ENCODE results near the gene ZNF189. TPM values are rescaled to one million over a fixed set of nuclear protein-coding genes. Genes with fewer than 3 reads are reported as not detected.

ZNF189 gene
- total RNA-seq, 6 donors from 2014 or later, result 10.4 to 25.1 (median 13.4) TPM

DNA sequence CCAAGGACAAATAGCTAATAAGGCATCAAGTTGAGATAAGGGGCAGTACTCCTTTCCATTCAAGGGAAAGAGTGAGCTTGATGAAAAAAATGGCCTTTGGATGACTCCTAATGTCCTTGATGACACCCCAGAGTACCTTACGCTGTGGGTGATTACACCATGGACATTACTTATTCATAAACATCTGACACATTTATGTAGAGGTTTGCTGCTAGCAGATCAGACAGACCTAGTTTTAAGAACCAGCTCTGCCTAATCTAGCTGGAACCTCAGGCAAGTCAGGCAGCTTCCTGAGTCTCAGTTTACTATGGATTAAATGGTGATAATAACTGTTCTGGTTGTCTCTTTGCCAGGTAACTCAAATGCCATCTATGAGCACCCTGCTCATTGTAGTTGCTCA is 34.1 kb downstream of the ZNF189 start:
- ATAC-seq (ENCODE audit: low FRiP score in 2 of 2) (no peak), DNase-seq (no peak)
- WGBS, 2 donors, result 75 to 78% methylated on average over 1 of the region's 1 CpG
- Histone ChIP-seq H3K4me1 (peaks cover 0 to 3% (median 0%) of the 10 kb centered on the region in 4 donors), H3K27ac (no peak overlapping the region), H3K9me3 (no peaks in the 10 kb centered on the region), H3K27me3 (no peaks in the 10 kb centered on the region), H3K4me3 (no peak overlapping the region), H3K36me3 (no peaks in the 10 kb centered on the region)
- no peak for TF ChIP-seq EP300 (IDR thresholded peaks at IDR 0.05)
- TF ChIP-seq, protein P1, sequence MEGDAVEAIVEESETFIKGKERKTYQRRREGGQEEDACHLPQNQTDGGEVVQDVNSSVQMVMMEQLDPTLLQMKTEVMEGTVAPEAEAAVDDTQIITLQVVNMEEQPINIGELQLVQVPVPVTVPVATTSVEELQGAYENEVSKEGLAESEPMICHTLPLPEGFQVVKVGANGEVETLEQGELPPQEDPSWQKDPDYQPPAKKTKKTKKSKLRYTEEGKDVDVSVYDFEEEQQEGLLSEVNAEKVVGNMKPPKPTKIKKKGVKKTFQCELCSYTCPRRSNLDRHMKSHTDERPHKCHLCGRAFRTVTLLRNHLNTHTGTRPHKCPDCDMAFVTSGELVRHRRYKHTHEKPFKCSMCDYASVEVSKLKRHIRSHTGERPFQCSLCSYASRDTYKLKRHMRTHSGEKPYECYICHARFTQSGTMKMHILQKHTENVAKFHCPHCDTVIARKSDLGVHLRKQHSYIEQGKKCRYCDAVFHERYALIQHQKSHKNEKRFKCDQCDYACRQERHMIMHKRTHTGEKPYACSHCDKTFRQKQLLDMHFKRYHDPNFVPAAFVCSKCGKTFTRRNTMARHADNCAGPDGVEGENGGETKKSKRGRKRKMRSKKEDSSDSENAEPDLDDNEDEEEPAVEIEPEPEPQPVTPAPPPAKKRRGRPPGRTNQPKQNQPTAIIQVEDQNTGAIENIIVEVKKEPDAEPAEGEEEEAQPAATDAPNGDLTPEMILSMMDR (IDR thresholded peaks at IDR 0.05), result no peak
- no peak for TF ChIP-seq POLR2A (IDR thresholded peaks at IDR 0.05)
- TF ChIP-seq POLR2AphosphoS5 (IDR thresholded peaks at IDR 0.05), result no peak

DNA sequence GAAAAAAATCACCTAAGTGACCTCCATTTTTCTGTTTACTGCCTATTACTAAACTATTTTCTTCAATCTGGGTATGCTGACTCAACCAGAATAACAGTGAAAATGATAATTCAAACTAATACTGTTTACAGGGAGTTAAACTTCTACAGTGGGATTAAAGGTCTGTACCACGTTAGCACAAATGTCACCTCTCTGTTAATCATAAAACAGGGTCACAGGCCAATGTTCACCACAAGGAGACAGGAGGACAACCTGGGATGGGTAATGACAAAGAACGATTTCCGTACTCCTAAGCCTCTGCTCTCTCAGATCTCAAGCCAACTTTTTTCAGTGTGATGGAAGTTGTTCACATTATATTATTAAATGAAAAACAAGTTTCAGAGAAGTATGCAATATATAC is 34.6 kb downstream of the ZNF189 start:
- TF ChIP-seq, protein P1 (IDR thresholded peaks at IDR 0.05), result no peak
- TF ChIP-seq EP300 (IDR thresholded peaks at IDR 0.05) (no peak), POLR2A (IDR thresholded peaks at IDR 0.05) (no peak), POLR2AphosphoS5 (IDR thresholded peaks at IDR 0.05) (no peak)
- peaks cover 0 to 3% (median 0%) of the 10 kb centered on the region in 4 donors for H3K4me1 ChIP-seq
- WGBS, 2 donors, result 80 to 87% methylated on average over 3 of the region's 3 CpGs
- H3K4me3 ChIP-seq, result no peak overlapping the region
- ATAC-seq (ENCODE audit: low FRiP score in 2 of 2) (no peak), DNase-seq (no peak)
- H3K36me3 ChIP-seq, result no peaks in the 10 kb centered on the region
- no peaks in the 10 kb centered on the region for H3K27me3 ChIP-seq
- no peaks in the 10 kb centered on the region for H3K9me3 ChIP-seq
- H3K27ac ChIP-seq, result no peak overlapping the region

DNA sequence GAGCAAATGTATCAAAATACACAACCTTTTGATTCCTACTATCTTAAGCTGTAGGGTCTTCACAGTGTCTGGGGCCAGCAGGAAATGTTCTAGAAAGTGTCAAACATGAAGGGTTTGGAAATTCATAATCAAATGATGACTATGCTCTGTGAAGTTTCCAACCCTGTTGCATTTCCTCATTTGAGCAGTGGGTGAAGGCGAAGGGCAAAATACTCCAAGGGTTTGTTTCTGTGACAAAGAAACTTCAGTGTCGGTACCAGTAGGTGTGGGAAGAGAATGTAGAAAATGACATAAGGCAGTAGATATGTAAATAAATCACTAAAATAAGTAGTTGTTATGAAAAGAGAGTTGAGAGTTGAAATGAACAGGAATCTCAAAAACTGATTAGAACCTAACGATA is 36.3 kb downstream of the ZNF189 start:
- Histone ChIP-seq H3K9me3 (no peaks in the 10 kb centered on the region), H3K27me3 (no peaks in the 10 kb centered on the region), H3K36me3 (no peaks in the 10 kb centered on the region), H3K4me3 (no peak overlapping the region), H3K27ac (no peak overlapping the region), H3K4me1 (peaks cover 0 to 3% (median 0%) of the 10 kb centered on the region in 4 donors)
- TF ChIP-seq POLR2A (IDR thresholded peaks at IDR 0.05), result no peak
- no peak for TF ChIP-seq EP300 (IDR thresholded peaks at IDR 0.05)
- no peak for TF ChIP-seq POLR2AphosphoS5 (IDR thresholded peaks at IDR 0.05)
- TF ChIP-seq, protein P1 (IDR thresholded peaks at IDR 0.05), result no peak
- DNase-seq (no peak), ATAC-seq (ENCODE audit: low FRiP score in 2 of 2) (no peak)
- 54 to 56% methylated on average over 3 of the region's 3 CpGs for WGBS, 2 donors

DNA sequence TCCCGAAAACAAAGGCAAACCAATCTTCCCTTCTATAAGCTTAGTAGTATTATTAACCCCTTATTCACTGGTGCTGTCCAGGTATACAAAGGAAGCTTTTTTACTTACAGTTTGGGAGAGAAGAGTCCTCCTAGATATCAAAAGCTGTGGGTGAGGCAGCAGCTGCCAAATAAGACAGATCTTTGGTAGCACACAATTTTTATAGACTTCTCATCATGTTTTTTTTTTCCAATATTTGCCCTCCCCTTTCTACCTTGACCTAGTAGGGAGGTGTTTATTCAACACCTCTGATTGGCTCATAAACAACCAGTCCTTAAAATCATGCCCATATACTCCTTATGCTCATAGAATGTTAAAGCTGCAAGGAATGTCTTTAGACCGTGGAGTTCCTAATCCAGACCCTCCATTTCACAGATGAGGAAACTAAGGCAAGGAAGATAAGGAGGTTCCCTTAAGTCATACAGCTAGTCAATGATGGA is 37.0 kb downstream of the ZNF189 start, which contains the start of gene ALDOB:
TSS of gene ALDOB (minus strand) at position 174 of the 479 bp plus-strand sequence. CDS start 4,887 bp downstream, outside the sequence.
- TF ChIP-seq POLR2AphosphoS5 (IDR thresholded peaks at IDR 0.05) (no peak), EP300 (IDR thresholded peaks at IDR 0.05) (no peak), POLR2A (IDR thresholded peaks at IDR 0.05) (no peak)
- Histone ChIP-seq H3K27me3 (no peaks in the 10 kb centered on the region), H3K36me3 (no peaks in the 10 kb centered on the region), H3K4me1 (peaks cover 0 to 3% (median 0%) of the 10 kb centered on the region in 4 donors), H3K4me3 (no peak within 1 kb of the TSS), H3K27ac (no peak within 1 kb of the TSS), H3K9me3 (no peaks in the 10 kb centered on the region)
- ATAC-seq (ENCODE audit: low FRiP score in 2 of 2), result no peak
- DNase-seq, result no peak
- WGBS, 2 donors, result 37 to 42% methylated on average over 2 of the region's 2 CpGs

DNA sequence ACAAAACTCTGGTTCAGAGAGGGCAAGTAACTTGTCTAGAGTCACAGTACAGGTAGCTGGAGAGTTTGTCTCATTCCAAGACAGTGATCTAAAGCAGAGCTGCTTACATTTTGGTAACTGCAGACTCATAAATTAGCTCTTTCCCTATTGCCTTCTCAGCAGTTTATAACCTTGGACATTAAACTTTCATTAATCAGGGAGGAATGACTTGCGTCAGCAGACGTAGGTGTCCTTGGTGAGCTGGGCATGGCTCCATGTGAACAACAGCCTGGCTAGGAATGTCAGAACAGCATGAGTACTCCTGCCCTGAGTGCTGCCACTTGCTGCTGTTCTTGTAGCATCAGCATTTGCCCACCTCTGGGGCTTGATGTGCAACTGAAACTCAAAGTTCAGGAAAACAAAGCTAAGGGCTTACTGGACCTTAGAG is 39.2 kb downstream of the ZNF189 start:
- 72 to 80% methylated on average over 2 of the region's 2 CpGs for WGBS, 2 donors
- Histone ChIP-seq H3K27ac (no peak overlapping the region), H3K4me3 (no peak overlapping the region), H3K4me1 (peaks cover 0 to 3% (median 0%) of the 10 kb centered on the region in 4 donors), H3K27me3 (no peaks in the 10 kb centered on the region), H3K9me3 (no peaks in the 10 kb centered on the region), H3K36me3 (no peaks in the 10 kb centered on the region)
- ATAC-seq (ENCODE audit: low FRiP score in 2 of 2) (no peak), DNase-seq (peak in 1 of 2 donors; percentile 28)
- TF ChIP-seq POLR2A (IDR thresholded peaks at IDR 0.05), result no peak
- TF ChIP-seq POLR2AphosphoS5 (IDR thresholded peaks at IDR 0.05), result no peak
- TF ChIP-seq EP300 (IDR thresholded peaks at IDR 0.05), result no peak
- TF ChIP-seq, protein P1 (IDR thresholded peaks at IDR 0.05), result no peak
